Calu3 (cell line): ENCODE results near the gene MMP15. TPM values are rescaled to one million over a fixed set of nuclear protein-coding genes. Genes with fewer than 3 reads are reported as not detected.
"Not testable (repeated sequence)": the region's sequence is repeated elsewhere in the genome, so short reads cannot be mapped to it uniquely, and the experiment has no call there.

Experiments used
- Bru-seq: library from RNA; stranded (reverse); fragments of 400-500 nt; gene quantifications from one replicate; lab custom pipeline; 2021; lab: Mats Ljungman, UMichigan
- BruChase-seq, 2 experiments: library from RNA; stranded (reverse); fragments of 400-500 nt; gene quantifications; one replicate each; lab custom pipeline; 2021; lab: Mats Ljungman, UMichigan
- BruUV-seq: library from RNA; stranded (reverse); fragments of 400-500 nt; replicated peaks from 2 replicates; lab custom pipeline; 2021; lab: Mats Ljungman, UMichigan
- CTCF ChIA-PET: fragments of 300-600 bp; sonication (Branson Sonifier 250); formaldehyde crosslinking; loops from one replicate; lab custom pipeline; 2022; ENCODE audit warnings: antibody characterized with exemption; lab: Charles Lee
- DNase-seq: peaks from one replicate; pipeline ENCODE4 v3.0.0; 2022
- H3K27ac Mint-ChIP-seq: one replicate; pipeline ENCODE4 v1.8.0; 2022; ENCODE audit warnings: mixed read lengths; ENCODE audit not compliant: unreplicated experiment
- H3K27me3 Mint-ChIP-seq: one replicate; pipeline ENCODE4 v1.8.0; 2022; ENCODE audit warnings: mixed read lengths; ENCODE audit not compliant: unreplicated experiment
- H3K36me3 Mint-ChIP-seq: one replicate; pipeline ENCODE4 v1.8.0; 2022; ENCODE audit warnings: mild to moderate bottlenecking, moderate library complexity, mixed read lengths; ENCODE audit not compliant: insufficient read depth, unreplicated experiment
- H3K4me1 Mint-ChIP-seq: one replicate; pipeline ENCODE4 v1.8.0; 2022; ENCODE audit warnings: mild to moderate bottlenecking, low read depth, mixed read lengths; ENCODE audit not compliant: unreplicated experiment
- H3K4me3 Mint-ChIP-seq: one replicate; pipeline ENCODE4 v1.8.0; 2022; ENCODE audit warnings: mild to moderate bottlenecking, low read depth, moderate library complexity, mixed read lengths; ENCODE audit not compliant: unreplicated experiment
- H3K9me3 Mint-ChIP-seq: one replicate; pipeline ENCODE4 v1.8.0; 2022; ENCODE audit warnings: low read depth, mixed read lengths; ENCODE audit not compliant: unreplicated experiment
- intact Hi-C: fragments of 100-400 bp; cut with micrococcal nuclease; formaldehyde crosslinking; loops from one replicate; pipeline ENCODE4 v1.10.0; 2022; ENCODE audit not compliant: unreplicated experiment
- long read RNA-seq: library from polyadenylated mRNA; stranded (forward); transcript quantifications from one replicate; pipeline ENCODE4 v2.0.0, GENCODE V29; 2022
- total RNA-seq: library from RNA; stranded (reverse); gene quantifications from 2 replicates; pipeline ENCODE4 v1.2.3, GENCODE V29; 2022
- TF ChIP-seq, protein P1 (sequence below): fragments of 200-600 bp; IDR thresholded peaks from one replicate; pipeline ENCODE4 v1.8.0; 2022; ENCODE audit warnings: antibody characterized with exemption; ENCODE audit not compliant: unreplicated experiment

The MMP15 gene
- total RNA-seq (81.4 and 93.7 TPM in 2 replicates), Bru-seq, nascent RNA (percentile 62 among the genes with signal in this experiment), BruChase-seq, experiment 1, labeled RNA remaining after a 6-hour chase (percentile 80 among the genes with signal in this experiment), BruChase-seq, experiment 2, labeled RNA remaining after a 2-hour chase (percentile 65 among the genes with signal in this experiment)
- long read RNA-seq, full-length matches to known transcripts, result 22 of 59 reads
- long read RNA-seq, partial matches to known transcripts, result 7 of 59 reads
- long read RNA-seq, other reads (novel, unspliced or antisense), result 30 of 59 reads

DNA sequence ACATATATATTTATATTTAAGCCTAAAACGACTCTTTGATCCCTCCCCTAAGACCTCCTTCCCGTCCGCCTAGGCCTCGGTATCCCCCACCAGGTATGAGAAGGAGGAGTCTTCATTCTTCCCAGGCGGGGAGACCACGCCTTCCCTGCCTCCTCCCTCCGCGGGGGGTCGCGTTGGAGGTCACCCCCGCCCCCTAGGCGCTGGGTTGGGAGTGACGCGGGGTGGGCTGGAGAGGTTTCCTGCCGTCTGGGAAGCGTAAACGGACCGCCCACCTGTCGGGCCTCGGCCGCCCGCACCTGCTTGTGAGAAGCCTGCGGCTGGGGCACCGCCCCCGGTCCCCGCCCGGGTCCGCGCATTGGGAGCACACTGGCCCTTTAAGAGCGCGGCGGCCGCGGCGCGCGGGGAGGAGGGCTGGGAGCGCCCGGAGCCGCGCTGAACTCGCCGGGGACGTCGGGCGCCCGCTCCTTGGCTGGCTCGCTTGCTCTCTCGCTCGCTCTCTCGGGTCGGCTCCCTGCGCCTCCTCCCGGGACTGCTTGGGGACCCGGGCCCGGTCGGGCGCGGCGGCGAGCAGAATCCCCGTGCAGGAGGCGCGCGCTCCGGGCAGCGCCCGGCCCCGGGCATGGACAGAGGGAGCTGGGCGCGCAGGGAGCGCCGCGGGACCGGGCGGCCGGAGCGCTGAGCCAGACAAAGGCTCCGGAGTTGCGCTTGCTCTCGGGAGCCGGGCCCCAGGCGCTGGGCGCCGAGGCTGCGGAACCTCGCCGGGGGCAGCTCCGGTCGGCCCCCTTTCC lies at the start of gene MMP15:
Gene MMP15, plus strand, starts transcription at position 404 of the 788 bp plus-strand sequence. CDS start 597 bp downstream, outside the sequence.
- peak within 1 kb of the TSS; percentile 88 for H3K27ac Mint-ChIP-seq
- TF ChIP-seq, protein P1, sequence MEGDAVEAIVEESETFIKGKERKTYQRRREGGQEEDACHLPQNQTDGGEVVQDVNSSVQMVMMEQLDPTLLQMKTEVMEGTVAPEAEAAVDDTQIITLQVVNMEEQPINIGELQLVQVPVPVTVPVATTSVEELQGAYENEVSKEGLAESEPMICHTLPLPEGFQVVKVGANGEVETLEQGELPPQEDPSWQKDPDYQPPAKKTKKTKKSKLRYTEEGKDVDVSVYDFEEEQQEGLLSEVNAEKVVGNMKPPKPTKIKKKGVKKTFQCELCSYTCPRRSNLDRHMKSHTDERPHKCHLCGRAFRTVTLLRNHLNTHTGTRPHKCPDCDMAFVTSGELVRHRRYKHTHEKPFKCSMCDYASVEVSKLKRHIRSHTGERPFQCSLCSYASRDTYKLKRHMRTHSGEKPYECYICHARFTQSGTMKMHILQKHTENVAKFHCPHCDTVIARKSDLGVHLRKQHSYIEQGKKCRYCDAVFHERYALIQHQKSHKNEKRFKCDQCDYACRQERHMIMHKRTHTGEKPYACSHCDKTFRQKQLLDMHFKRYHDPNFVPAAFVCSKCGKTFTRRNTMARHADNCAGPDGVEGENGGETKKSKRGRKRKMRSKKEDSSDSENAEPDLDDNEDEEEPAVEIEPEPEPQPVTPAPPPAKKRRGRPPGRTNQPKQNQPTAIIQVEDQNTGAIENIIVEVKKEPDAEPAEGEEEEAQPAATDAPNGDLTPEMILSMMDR, result no peak
- CTCF ChIA-PET, result interaction anchor here (0.6 to 2.9 kb wide), 4 partner anchors 8 to 103 kb away, joined by 3 to 30 read pairs (median 10); no protein-coding TSS in a partner anchor
- H3K36me3 Mint-ChIP-seq, result peaks cover 61% of the 10 kb centered on the region
- DNase-seq, result peak; percentile 97
- no peaks in the 10 kb centered on the region for H3K27me3 Mint-ChIP-seq
- BruUV-seq, result no TSS peak
- H3K4me3 Mint-ChIP-seq, result peak within 1 kb of the TSS; percentile 79
- no peaks in the 10 kb centered on the region for H3K9me3 Mint-ChIP-seq
- intact Hi-C loops, result no loop called here
- H3K4me1 Mint-ChIP-seq, result peaks cover 67% of the 10 kb centered on the region

DNA sequence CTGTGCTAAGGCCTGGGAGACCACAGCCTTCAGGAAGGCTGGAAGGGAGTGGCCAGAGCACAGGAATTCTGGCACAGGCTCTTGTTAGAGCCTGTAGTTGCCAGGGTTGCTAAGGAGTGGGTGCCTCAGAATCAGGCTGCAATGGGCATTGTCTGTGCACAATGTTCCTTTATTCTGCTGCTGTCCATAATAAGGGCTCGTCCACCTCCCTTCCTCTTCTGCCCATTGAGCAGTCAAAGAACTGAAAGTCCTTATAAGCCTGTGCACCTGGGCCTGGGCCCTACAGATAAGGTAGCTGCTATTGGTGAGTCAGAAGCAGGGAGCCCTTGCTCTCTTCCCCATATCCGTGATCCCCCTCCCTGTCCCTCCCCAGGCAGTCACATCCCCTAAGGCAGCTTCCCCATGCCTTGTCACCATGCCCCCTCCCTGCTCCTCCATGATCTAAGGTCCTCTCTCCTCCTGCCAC lies 49.2 kb upstream of the MMP15 start:
- DNase-seq, result no peak
- H3K36me3 Mint-ChIP-seq, result no peaks in the 10 kb centered on the region
- CTCF ChIA-PET, result interaction anchor here (1.6 kb wide), 1 partner anchor 18 kb away, joined by 4 read pairs; no protein-coding TSS in a partner anchor
- no peaks in the 10 kb centered on the region for H3K9me3 Mint-ChIP-seq
- no peak overlapping the region for H3K27ac Mint-ChIP-seq
- intact Hi-C loops, result no loop called here
- H3K27me3 Mint-ChIP-seq, result peaks cover 27% of the 10 kb centered on the region
- H3K4me1 Mint-ChIP-seq, result no peaks in the 10 kb centered on the region
- TF ChIP-seq, protein P1, result no peak
- no TSS peak for BruUV-seq
- H3K4me3 Mint-ChIP-seq, result no peak overlapping the region

DNA sequence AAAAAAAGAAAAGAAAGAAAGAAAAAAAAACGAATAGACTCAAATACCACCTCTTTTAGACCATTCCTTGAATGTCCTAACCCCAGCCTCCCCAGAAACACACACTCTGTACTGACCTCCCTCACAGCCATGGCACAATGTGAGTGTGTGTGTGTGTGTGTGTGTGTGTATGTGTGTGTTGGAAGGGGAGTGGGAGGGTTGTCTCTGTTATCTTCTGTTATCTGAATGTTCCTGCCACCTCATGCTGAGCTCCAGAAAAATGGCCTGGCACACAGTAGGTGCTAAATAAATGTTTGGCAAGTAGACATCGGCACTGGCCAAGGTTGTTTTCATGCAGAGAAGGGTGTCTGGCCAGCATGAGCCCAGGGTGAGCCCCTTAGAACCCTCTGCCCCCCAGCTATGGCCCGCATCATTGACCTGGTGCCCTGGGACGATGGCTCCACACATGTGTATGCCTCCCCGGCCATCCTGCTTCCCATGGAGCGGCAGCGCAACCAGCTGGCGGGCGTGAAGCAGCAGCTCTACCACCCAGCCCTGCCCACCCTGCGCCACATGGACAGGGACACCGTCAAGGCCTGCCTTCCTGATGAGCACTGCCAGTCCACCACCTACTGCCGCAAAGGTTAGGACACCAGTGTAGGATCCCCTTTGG lies 48.0 kb upstream of the MMP15 start:
- H3K27me3 Mint-ChIP-seq, result peaks cover 15% of the 10 kb centered on the region
- H3K36me3 Mint-ChIP-seq, result no peaks in the 10 kb centered on the region
- DNase-seq, result no peak
- H3K4me3 Mint-ChIP-seq, result no peak overlapping the region
- no peak overlapping the region for H3K27ac Mint-ChIP-seq
- BruUV-seq, result no TSS peak
- CTCF ChIA-PET, result interaction anchor here (0.6 kb wide), 1 partner anchor 24 kb away, joined by 5 read pairs; no protein-coding TSS in a partner anchor
- TF ChIP-seq, protein P1, result no peak
- intact Hi-C loops, result no loop called here
- H3K4me1 Mint-ChIP-seq, result no peaks in the 10 kb centered on the region
- H3K9me3 Mint-ChIP-seq, result no peaks in the 10 kb centered on the region

DNA sequence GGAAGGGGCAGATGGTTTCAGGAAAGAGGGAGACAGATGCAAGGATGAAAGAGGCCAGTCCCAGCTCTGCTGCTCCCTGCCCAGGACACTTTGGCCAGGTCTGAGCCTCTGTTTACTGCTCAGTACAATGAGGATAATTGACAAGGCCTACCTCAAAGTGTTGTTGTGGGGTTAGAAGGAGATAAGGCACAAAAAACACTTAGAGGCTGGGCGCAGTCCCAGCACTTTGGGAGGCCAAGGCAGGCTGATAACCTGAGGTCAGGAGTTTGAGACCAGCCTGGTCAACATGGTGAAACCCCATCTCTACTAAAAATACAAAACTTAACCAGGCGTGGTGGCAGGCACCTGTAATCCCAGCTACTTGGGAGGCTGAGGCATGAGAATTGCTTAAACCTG lies 47.5 kb upstream of the MMP15 start:
- intact Hi-C loops, H3K4me1 Mint-ChIP-seq, H3K36me3 Mint-ChIP-seq, DNase-seq, BruUV-seq, H3K9me3 Mint-ChIP-seq, H3K4me3 Mint-ChIP-seq, H3K27ac Mint-ChIP-seq, CTCF ChIA-PET: not testable (repeated sequence)
- peaks cover 10% of the 10 kb centered on the region for H3K27me3 Mint-ChIP-seq
